ENCODE measurements around the gene COL8A1.

The COL8A1 gene

DNA sequence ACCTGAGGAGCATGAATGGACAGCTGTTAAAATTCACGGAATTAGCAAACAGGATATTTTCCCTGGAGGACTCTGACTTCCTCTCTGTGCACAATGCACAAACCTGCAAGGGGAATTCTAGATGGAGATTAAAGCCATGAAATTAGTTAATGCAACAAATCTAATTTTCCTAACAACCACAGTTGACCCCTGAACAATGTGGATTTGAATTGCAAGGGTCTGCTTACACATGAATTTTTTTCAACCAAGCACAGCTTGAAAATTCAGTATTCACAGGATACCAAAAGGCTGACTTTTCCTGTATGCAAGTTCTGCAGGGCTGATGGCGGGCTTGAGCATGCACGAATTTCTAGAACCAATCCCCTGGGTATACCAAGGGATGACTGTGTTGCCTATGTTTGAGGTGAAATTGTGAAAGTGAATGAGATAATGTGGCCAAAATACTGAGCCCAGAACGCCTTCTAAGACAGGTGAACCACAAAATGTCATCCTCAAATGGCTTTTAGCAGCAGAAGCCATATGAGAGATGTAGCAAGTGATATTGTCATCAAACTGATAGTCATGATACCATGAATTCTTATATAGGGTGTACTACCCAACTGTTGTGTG is 52.5 kb downstream of the COL8A1 start:
- Histone ChIP-seq H3K27me3 (ENCODE audit: control insufficient read depth in 1 of 2, insufficient read depth in 2 of 2, low read length in 2 of 2) (no peaks in the 10 kb centered on the region), H3K9me3 (ENCODE audit: control insufficient read depth in 2 of 2, low read length in 2 of 2) (no peaks in the 10 kb centered on the region), H3K4me1 (ENCODE audit: control insufficient read depth, insufficient read depth, low read length) (no peaks in the 10 kb centered on the region), H3K36me3 (ENCODE audit: control insufficient read depth in 2 of 2, insufficient read depth in 2 of 2, low read length in 2 of 2) (peaks cover 0 to 2% of the 10 kb centered on the region in 2 donors), H3K27ac (ENCODE audit: low read length) (no peak overlapping the region), H3K4me3 (ENCODE audit: low read length in 2 of 2) (no peak overlapping the region), H3K9ac (ENCODE audit: low read length in 2 of 2) (no peak overlapping the region)

DNA sequence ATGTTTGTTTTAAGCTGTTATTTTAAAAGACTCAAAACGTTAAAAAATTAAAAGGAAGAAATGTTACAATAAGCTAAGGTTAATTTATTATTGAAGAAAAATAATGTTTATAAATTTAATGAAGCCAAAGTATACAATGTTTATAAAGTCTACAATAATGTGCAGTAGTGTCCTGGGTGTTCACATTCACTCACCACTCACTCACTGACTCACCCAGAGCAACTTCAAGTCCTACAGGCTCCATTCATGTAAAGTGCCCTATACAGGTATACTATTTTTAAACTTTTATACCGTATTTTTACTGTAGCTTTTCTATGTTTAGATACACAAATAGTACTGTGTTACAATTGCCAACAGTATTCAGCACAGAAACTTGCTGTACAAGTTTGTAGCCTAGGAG is 55.2 kb downstream of the COL8A1 start:
- Histone ChIP-seq H3K9me3 (ENCODE audit: control insufficient read depth in 2 of 2, low read length in 2 of 2) (no peaks in the 10 kb centered on the region), H3K27ac (ENCODE audit: low read length) (no peak overlapping the region), H3K4me1 (ENCODE audit: control insufficient read depth, insufficient read depth, low read length) (no peaks in the 10 kb centered on the region), H3K27me3 (ENCODE audit: control insufficient read depth in 1 of 2, insufficient read depth in 2 of 2, low read length in 2 of 2) (no peaks in the 10 kb centered on the region), H3K9ac (ENCODE audit: low read length in 2 of 2) (no peak overlapping the region), H3K4me3 (ENCODE audit: low read length in 2 of 2) (no peak overlapping the region), H3K36me3 (ENCODE audit: control insufficient read depth in 2 of 2, insufficient read depth in 2 of 2, low read length in 2 of 2) (peaks cover 0 to 2% of the 10 kb centered on the region in 2 donors)

DNA sequence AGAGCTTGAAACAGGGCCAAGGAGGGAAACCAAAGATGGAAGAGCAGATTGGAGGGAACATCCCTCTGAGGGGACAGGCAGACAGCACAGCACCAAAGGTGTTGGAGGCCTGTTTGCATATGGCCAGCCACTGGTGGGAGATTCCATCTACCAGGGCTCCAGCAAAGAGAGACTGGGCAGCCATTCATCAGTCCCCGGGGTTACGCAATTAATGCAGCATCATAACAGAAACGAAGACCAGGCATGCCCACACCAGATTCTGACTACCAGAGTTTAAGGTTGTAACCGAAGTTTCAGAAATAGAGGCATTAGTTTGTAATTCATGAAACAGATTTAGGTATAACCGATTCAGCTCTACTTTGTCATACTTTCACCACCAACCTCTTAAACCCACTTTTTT is 58.1 kb downstream of the COL8A1 start:
- Histone ChIP-seq H3K4me1 (ENCODE audit: control insufficient read depth, insufficient read depth, low read length) (no peaks in the 10 kb centered on the region), H3K9ac (ENCODE audit: low read length in 2 of 2) (no peak overlapping the region), H3K4me3 (ENCODE audit: low read length in 2 of 2) (no peak overlapping the region), H3K36me3 (ENCODE audit: control insufficient read depth in 2 of 2, insufficient read depth in 2 of 2, low read length in 2 of 2) (no peaks in the 10 kb centered on the region), H3K9me3 (ENCODE audit: control insufficient read depth in 2 of 2, low read length in 2 of 2) (no peaks in the 10 kb centered on the region), H3K27me3 (ENCODE audit: control insufficient read depth in 1 of 2, insufficient read depth in 2 of 2, low read length in 2 of 2) (no peaks in the 10 kb centered on the region), H3K27ac (ENCODE audit: low read length) (no peak overlapping the region)

DNA sequence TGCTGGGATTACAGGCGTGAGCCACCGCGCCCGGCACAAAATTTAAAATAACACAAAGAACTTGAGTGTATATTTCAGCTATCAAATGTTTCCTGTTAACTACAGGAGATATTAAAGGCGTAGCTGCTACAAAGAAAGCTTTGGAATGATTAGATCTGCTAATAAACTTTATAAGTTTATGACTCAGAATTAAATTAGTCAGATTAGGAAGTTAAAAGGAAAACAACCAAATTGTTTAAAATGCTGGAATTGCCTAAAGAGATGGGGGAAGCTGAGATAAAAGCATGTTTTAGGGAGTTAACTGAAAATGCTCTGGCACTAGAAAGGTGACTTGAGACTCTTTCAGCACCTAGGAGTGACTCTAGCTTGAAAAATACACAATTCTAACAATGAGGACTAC is 58.9 kb downstream of the COL8A1 start:
- Histone ChIP-seq H3K9ac (ENCODE audit: low read length in 2 of 2) (no peak overlapping the region), H3K4me1 (ENCODE audit: control insufficient read depth, insufficient read depth, low read length) (no peaks in the 10 kb centered on the region), H3K27ac (ENCODE audit: low read length) (no peak overlapping the region), H3K9me3 (ENCODE audit: control insufficient read depth in 2 of 2, low read length in 2 of 2) (no peaks in the 10 kb centered on the region), H3K27me3 (ENCODE audit: control insufficient read depth in 1 of 2, insufficient read depth in 2 of 2, low read length in 2 of 2) (no peaks in the 10 kb centered on the region), H3K36me3 (ENCODE audit: control insufficient read depth in 2 of 2, insufficient read depth in 2 of 2, low read length in 2 of 2) (no peaks in the 10 kb centered on the region), H3K4me3 (ENCODE audit: low read length in 2 of 2) (no peak overlapping the region)

DNA sequence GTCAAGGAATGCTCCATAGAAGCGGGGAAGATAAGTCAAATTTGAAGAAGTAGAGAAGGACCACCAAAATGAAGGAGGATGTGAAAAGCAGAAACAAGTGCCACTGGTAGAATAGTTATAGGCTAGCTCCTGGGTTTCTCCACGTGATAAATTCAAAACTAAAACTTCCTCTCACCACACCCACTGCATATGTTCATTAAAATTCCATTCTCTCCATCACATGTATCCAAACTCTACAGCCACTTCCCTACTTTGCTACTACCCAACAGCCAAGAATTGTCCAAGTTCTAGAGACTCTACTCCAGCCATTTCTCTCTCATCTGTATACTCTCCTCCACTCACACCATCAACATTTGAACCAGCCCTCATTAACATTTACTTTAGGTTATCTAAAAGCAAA is 60.5 kb downstream of the COL8A1 start:
- Histone ChIP-seq H3K27me3 (ENCODE audit: control insufficient read depth in 1 of 2, insufficient read depth in 2 of 2, low read length in 2 of 2) (no peaks in the 10 kb centered on the region), H3K27ac (ENCODE audit: low read length) (no peak overlapping the region), H3K36me3 (ENCODE audit: control insufficient read depth in 2 of 2, insufficient read depth in 2 of 2, low read length in 2 of 2) (no peaks in the 10 kb centered on the region), H3K4me3 (ENCODE audit: low read length in 2 of 2) (no peak overlapping the region), H3K4me1 (ENCODE audit: control insufficient read depth, insufficient read depth, low read length) (no peaks in the 10 kb centered on the region), H3K9me3 (ENCODE audit: control insufficient read depth in 2 of 2, low read length in 2 of 2) (no peaks in the 10 kb centered on the region), H3K9ac (ENCODE audit: low read length in 2 of 2) (no peak overlapping the region)

DNA sequence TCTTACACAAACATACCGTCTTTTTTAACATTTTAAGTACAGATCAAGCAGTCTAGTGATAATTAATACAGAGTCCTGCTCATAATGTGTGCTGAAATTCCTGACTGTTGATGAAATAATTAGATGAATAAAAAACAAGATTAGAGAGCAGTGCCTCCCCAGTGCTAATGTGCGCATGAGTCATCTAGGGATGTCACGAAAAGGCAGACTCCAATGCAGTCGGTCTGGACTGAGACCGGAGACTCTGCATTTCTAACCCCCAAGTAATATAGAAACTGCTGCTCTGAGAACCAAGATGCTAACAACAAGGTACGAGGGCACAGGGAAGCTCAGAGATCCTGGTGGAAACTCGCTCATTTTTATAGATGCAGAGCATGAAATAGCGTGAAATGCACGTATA is 61.4 kb downstream of the COL8A1 start:
- Histone ChIP-seq H3K36me3 (ENCODE audit: control insufficient read depth in 2 of 2, insufficient read depth in 2 of 2, low read length in 2 of 2) (no peaks in the 10 kb centered on the region), H3K27ac (ENCODE audit: low read length) (no peak overlapping the region), H3K4me3 (ENCODE audit: low read length in 2 of 2) (no peak overlapping the region), H3K27me3 (ENCODE audit: control insufficient read depth in 1 of 2, insufficient read depth in 2 of 2, low read length in 2 of 2) (no peaks in the 10 kb centered on the region), H3K9ac (ENCODE audit: low read length in 2 of 2) (no peak overlapping the region), H3K9me3 (ENCODE audit: control insufficient read depth in 2 of 2, low read length in 2 of 2) (no peaks in the 10 kb centered on the region), H3K4me1 (ENCODE audit: control insufficient read depth, insufficient read depth, low read length) (no peaks in the 10 kb centered on the region)

DNA sequence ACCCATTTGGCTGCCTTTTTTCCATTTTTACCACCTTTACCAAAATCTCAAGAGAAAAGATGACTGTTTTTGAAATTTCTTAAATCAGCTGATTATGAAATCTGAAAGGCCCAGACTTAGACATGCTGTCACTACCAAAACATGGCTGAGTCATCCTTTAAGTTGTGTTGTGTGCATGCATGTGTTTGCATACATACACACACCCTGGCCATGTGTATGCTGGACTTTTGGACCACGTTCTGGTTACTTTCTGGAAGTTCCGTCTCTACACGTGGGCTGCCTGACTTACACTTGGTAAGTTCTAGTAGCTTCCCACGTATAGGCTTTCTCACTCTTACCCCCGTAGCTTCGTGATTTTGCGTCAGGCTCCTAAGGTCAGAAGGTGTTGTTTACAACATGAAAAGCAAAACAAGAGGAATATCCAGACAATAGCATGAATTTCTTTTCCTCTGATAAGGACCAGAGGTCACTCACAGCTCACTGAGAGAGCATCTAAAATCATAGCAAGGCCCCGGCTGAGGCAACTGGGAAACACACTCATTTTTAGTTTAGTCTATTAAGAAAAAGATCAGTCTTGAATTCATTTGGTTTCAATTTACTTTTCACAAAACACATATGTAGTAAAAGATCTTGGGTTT is 62.4 kb downstream of the COL8A1 start:
- H3K27ac ChIP-seq (ENCODE audit: low read length): no peak overlapping the region
- H3K36me3 ChIP-seq (ENCODE audit: control insufficient read depth in 2 of 2, insufficient read depth in 2 of 2, low read length in 2 of 2): no peaks in the 10 kb centered on the region
- H3K4me1 ChIP-seq (ENCODE audit: control insufficient read depth, insufficient read depth, low read length): no peaks in the 10 kb centered on the region
- no peaks in the 10 kb centered on the region for H3K9me3 ChIP-seq (ENCODE audit: control insufficient read depth in 2 of 2, low read length in 2 of 2)
- H3K9ac ChIP-seq (ENCODE audit: low read length in 2 of 2): no peak overlapping the region
- no peak overlapping the region for H3K4me3 ChIP-seq (ENCODE audit: low read length in 2 of 2)
- no peaks in the 10 kb centered on the region for H3K27me3 ChIP-seq (ENCODE audit: control insufficient read depth in 1 of 2, insufficient read depth in 2 of 2, low read length in 2 of 2)

DNA sequence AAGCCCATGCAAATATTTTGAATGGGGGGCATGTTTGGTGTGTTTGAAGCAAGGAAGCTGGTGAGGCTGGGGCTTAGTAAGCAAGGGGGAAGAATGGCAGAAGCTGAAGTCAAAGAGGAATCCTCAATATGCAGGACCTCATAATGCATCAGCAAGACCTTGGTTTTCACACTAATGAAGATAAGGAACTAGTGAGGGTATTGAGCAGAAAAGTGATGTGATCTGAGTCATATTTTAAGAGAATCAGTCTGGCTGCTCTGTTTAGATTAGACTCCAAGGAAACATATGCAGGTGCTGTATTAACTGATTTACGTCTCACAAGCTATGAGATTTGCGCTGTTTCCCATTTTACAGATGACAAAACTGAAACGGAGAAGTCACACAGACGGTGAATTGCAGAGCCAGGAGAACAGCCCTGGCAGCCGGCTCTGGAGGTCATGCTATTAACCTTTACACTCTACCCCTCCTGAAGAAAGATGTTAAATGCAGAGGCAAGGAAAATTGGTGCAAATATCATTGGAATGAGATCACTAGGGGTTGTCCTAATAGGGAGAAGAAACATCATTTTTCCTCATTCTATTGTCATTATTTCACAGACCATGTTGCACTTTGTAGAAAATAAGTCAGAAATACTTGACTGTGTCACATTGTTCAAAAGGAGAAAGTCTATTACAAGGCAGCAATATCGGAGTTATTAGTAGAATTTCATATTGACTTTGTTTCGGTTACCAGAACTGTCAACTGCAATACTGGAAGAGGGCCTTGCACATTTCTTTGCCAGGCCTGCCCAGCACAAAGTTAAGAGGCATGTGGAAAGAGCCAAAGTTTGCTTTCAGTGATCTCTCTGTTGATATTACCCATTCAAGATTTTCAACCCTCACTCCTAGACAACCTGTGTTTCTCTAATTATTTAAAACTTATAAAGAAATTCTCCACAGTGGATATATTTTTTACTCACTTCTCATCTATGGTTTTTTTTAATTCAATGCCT is 64.9 kb downstream of the COL8A1 start:
- Histone ChIP-seq H3K27me3 (ENCODE audit: control insufficient read depth in 1 of 2, insufficient read depth in 2 of 2, low read length in 2 of 2) (no peaks in the 10 kb centered on the region), H3K36me3 (ENCODE audit: control insufficient read depth in 2 of 2, insufficient read depth in 2 of 2, low read length in 2 of 2) (no peaks in the 10 kb centered on the region), H3K4me3 (ENCODE audit: low read length in 2 of 2) (no peak overlapping the region), H3K4me1 (ENCODE audit: control insufficient read depth, insufficient read depth, low read length) (no peaks in the 10 kb centered on the region), H3K27ac (ENCODE audit: low read length) (no peak overlapping the region), H3K9ac (ENCODE audit: low read length in 2 of 2) (no peak overlapping the region), H3K9me3 (ENCODE audit: control insufficient read depth in 2 of 2, low read length in 2 of 2) (no peaks in the 10 kb centered on the region)

DNA sequence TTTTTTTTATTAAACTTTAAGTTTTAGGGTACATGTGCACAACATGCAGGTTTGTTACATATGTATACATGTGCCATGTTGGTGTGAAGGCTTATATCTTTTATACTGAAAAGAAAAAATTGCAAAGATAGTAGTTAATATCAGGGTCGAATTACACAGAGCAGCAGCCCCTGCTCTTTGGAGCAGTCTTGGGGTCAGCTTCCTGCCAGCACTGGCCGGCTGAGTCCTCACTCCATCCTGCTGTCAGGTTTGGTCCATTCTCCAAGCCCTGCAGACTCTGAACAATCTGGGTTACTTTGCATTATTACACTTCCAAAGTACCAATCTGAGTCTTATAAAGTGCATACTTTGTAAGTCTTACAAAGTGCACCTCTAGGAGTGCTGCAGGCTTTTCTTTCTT is 66.0 kb downstream of the COL8A1 start:
- Histone ChIP-seq H3K27me3 (ENCODE audit: control insufficient read depth in 1 of 2, insufficient read depth in 2 of 2, low read length in 2 of 2) (no peaks in the 10 kb centered on the region), H3K4me1 (ENCODE audit: control insufficient read depth, insufficient read depth, low read length) (no peaks in the 10 kb centered on the region), H3K9ac (ENCODE audit: low read length in 2 of 2) (no peak overlapping the region), H3K4me3 (ENCODE audit: low read length in 2 of 2) (no peak overlapping the region), H3K36me3 (ENCODE audit: control insufficient read depth in 2 of 2, insufficient read depth in 2 of 2, low read length in 2 of 2) (no peaks in the 10 kb centered on the region), H3K9me3 (ENCODE audit: control insufficient read depth in 2 of 2, low read length in 2 of 2) (no peaks in the 10 kb centered on the region), H3K27ac (ENCODE audit: low read length) (no peak overlapping the region)

DNA sequence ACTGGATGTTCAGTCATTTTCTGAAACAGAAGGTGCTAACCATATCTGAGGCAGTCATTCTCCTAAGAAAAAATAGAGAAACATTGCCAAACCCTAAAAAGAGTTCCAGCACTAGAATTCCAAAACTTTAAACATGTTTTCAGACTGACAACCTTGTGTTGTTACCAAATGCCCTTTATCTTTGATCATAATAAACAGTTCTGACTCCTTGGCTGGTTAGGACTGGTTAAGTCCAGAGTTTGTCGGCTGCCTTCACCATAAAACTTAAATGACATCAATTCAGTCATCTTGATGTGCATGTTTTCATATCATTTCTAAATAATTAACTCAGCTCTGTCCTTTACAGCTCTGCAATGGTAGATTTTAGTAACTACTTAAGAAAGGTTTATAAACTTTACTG is 68.0 kb downstream of the COL8A1 start:
- no peaks in the 10 kb centered on the region for H3K9me3 ChIP-seq (ENCODE audit: control insufficient read depth in 2 of 2, low read length in 2 of 2)
- no peak overlapping the region for H3K9ac ChIP-seq (ENCODE audit: low read length in 2 of 2)
- no peaks in the 10 kb centered on the region for H3K4me1 ChIP-seq (ENCODE audit: control insufficient read depth, insufficient read depth, low read length)
- no peak overlapping the region for H3K4me3 ChIP-seq (ENCODE audit: low read length in 2 of 2)
- no peak overlapping the region for H3K27ac ChIP-seq (ENCODE audit: low read length)
- no peaks in the 10 kb centered on the region for H3K27me3 ChIP-seq (ENCODE audit: control insufficient read depth in 1 of 2, insufficient read depth in 2 of 2, low read length in 2 of 2)
- no peaks in the 10 kb centered on the region for H3K36me3 ChIP-seq (ENCODE audit: control insufficient read depth in 2 of 2, insufficient read depth in 2 of 2, low read length in 2 of 2)
